SKM-1 (cell line): ENCODE measurements around the gene MTHFSD.
"Not testable (repeated sequence)": the region's sequence is repeated elsewhere in the genome, so short reads cannot be mapped to it uniquely, and the experiment has no call there.

Source experiments
- DNase-seq: peaks from one replicate; lab custom pipeline; 2025; ENCODE audit not compliant: unreplicated experiment; lab: John Stamatoyannopoulos, UW

The MTHFSD gene

GRCh38 chr16:86554917-86555703, at the start of gene MTHFSD:
Gene MTHFSD (minus strand): TSS chr16:86555235. CDS start chr16:86555184, 51 bp downstream.
- peak; percentile 66 for DNase-seq

GRCh38 chr16:86604436-86605193, 49.6 kb upstream of the MTHFSD start:
- no peak for DNase-seq

- DNase-seq, result no peak
Measured at GRCh38 chr16:86602521-86602920, 47.5 kb upstream of the MTHFSD start.

- no peak for DNase-seq
Measured at GRCh38 chr16:86601356-86601755, 46.3 kb upstream of the MTHFSD start.

GRCh38 chr16:86598607-86599565, 43.9 kb upstream of the MTHFSD start:
- no peak for DNase-seq

GRCh38 chr16:86597880-86598606, 43.0 kb upstream of the MTHFSD start:
- no peak for DNase-seq

- no peak for DNase-seq
Measured at GRCh38 chr16:86597126-86597879, 42.3 kb upstream of the MTHFSD start.

- DNase-seq, result no peak
Measured at GRCh38 chr16:86595983-86596605, 41.1 kb upstream of the MTHFSD start.

GRCh38 chr16:86594721-86595120, 39.7 kb upstream of the MTHFSD start:
- no peak for DNase-seq

- no peak for DNase-seq
Measured at GRCh38 chr16:86593913-86594620, 39.0 kb upstream of the MTHFSD start.

- no peak for DNase-seq
Measured at GRCh38 chr16:86591270-86591669, 36.2 kb upstream of the MTHFSD start.

- no peak for DNase-seq
Measured at GRCh38 chr16:86590501-86591144, 35.6 kb upstream of the MTHFSD start.

GRCh38 chr16:86587955-86588354, 32.9 kb upstream of the MTHFSD start:
- not testable (repeated sequence) for DNase-seq

GRCh38 chr16:86587487-86587886, 32.5 kb upstream of the MTHFSD start:
- DNase-seq, result no peak

GRCh38 chr16:86585821-86586611, 31.0 kb upstream of the MTHFSD start:
- no peak for DNase-seq

GRCh38 chr16:86584726-86585721, 30.0 kb upstream of the MTHFSD start:
- DNase-seq, result no peak
